Caki2 (cell line): Measurements from ENCODE around the gene DLEC1. TPM values are rescaled to one million over a fixed set of nuclear protein-coding genes. Genes with fewer than 3 reads are reported as not detected.
"Not testable (repeated sequence)": the region's sequence is repeated elsewhere in the genome, so short reads cannot be mapped to it uniquely, and the experiment has no call there.

Experiments used
- DNase-seq: peaks from one replicate; pipeline ENCODE4 v3.0.0-alpha.2; 2015; ENCODE audit warnings: low read depth
- in situ Hi-C: cut with HindIII; loops from 2 replicates; pipeline ENCODE4 v1.10.0; 2016; ENCODE audit warnings: low sequenced_read_pairs, low pct_unique_long_range_greater_than_20kb, mixed read lengths
- total RNA-seq: library from RNA; depleted of rRNA; stranded (reverse); fragments of >200 nt; shearing (Covaris generic); gene quantifications from 2 replicates; pipeline ENCODE4 v1.2.3, GENCODE V29; 2014; ENCODE audit warnings: low replicate concordance

DLEC1 gene
- total RNA-seq, 1 experiment from 2014 or later: not detected

DNA sequence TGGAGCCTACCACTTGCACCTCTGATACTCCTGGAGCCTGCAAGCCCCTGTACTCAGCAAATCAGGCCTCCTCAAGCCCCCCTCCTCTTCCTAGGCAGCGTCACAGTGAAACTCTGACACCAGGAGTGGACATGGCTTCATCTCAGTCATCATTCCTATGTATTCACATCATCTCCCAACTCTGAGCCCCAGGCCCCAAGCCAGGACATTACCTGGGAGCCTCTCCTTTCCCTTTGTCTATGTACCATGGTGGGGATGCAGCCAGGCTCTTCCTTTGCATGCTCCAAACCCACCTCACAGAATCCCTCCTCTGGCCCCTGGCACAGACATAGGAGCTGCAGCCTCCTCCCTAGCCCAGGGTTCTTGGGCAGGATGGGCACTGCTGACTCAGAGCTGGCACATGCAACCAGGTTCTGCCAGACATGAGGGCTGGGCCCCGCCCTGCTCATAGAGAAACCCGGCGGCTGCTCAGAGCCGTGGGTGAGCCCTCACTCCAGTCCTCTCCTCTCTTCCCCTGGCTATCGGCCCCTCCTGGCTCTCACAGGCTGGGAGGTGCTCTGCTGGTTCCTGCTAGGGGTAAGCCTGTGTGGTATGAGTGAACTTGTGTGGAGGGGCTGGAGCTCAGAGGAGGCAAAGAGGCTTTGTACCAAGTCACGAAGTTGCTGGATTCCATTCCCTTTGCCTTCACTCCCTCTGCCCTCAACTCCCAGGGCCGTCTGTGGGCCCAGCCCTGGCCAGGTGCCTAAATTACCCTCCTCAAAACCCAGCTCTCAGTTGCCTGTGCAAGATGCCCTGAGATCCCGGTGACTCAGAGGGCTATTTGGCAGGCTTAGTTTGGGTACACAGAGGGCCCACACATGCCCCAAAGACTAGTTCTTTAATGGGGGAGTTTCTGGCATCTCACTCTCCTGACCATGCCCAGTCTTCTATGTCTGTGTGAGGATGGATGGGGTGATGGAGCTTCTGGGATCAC lies 7.7 kb upstream of the DLEC1 start:
- in situ Hi-C loops: no loop called here
- peak; percentile 35 for DNase-seq

- in situ Hi-C loops: no loop called here
- no peak for DNase-seq
Measured at GRCh38 chr3:38032328-38032865, 6.6 kb upstream of the DLEC1 start.

- in situ Hi-C loops, DNase-seq: not testable (repeated sequence)
Measured at GRCh38 chr3:38033586-38033985, 5.4 kb upstream of the DLEC1 start.

DNA sequence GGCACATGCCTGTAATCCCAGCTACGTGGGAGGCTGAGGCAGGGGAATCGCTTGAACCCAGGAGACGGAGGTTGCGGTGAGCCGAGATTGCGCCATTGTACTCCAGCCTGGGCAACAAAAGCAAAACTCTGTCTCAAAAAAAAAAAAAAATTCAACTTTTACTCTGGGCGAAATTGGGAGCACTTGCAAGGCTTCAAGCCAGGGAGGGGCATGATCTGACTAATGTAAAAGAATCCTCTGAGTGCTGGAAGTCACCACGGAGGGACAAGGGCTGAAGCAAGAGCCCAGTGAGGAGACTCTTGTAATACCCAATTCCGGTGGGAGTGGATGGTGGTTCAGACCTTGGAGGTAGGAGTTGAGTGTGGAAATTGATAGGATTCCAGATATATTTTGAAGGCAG lies 4.7 kb upstream of the DLEC1 start:
- DNase-seq, in situ Hi-C loops: not testable (repeated sequence)

- in situ Hi-C loops: no loop called here
- DNase-seq: no peak
Measured at GRCh38 chr3:38036286-38036685, 2.7 kb upstream of the DLEC1 start.

DNA sequence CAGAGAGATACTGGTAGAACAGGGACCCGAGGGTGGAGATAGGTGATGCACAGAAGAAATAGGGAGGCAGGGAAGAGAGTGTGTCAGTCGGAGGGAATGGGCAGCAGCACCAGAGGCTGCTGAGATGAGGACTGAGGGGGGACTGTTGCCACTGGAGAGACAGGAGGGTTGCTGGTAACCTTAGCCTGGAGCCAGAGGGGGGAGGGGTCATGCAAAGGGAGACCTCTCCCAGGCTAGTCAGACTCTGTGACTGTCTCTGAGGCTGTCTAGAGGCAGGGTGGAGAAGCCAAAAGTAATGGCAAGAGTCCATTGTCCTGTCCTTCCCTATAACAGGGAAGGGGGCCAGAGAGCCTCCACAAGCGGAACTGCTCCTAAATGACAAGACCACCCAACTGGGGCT lies 2.1 kb upstream of the DLEC1 start:
- in situ Hi-C loops: no loop called here
- no peak for DNase-seq

- in situ Hi-C loops: no loop called here
Measured at GRCh38 chr3:38038447-38038911, 529 bp upstream of the DLEC1 start.

DNA sequence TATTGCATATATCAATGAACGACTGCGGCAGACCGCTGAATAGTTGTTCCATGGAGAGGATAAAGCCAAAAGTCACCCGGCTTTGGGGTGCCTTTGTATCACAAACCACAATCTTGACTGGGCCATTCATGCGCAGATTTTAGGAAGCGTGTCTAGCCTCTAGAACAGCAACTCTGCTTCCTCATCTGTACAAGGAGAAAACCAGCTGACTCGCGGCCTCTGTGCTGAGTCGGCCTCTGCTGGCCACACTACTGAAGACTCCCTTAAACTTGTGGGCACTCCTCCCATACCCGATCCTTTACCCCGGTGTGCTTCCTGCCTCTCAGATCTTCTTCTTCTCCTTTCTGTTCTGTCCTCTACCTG lies 872 bp downstream of the DLEC1 start:
- in situ Hi-C loops: no loop called here
- no peak for DNase-seq

More at GRCh38 chr3:38038447-38038911, 529 bp upstream of the DLEC1 start:
- no peak for DNase-seq

DNA sequence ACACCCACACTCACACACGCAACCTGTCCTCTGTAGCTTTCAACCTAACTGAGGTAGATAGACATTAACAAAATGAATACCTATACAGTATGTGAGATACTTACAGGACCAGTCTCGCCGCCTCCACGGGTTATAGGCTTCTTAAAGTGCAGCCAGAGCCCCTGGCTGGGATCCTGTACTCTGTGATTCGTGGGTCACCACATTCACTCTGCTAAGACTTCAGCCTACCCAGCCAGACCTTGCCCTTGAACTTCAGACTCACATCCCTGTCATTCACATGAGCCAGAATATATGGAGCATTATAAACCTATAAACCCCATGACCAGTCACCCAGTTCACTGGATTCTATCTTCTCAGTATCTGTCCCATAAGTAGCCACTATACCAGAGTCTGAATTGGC lies 1.4 kb downstream of the DLEC1 start:
- no peak for DNase-seq
- in situ Hi-C loops: no loop called here

DNA sequence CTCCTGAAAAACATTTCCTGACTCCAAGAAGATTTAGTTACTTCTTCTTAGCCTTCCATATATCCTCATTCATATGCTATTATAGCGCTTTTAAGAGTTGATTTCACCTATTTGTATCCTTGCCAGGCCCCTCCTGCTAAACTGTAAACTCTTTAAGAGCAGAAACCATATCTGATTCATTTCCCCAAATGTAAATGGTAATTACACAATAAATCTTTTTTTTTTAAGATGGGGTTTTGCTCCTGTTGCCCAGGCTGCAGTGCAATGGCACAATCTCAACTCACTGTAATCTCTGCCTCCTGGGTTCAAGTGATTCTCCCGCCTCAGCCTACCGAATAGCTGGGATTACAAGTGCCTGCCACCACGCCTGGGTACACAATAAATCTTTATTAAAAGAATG lies 4.5 kb downstream of the DLEC1 start:
- in situ Hi-C loops: no loop called here

GRCh38 chr3:38046027-38046426 lies 7.0 kb downstream of the DLEC1 start:
- no peak for DNase-seq
- in situ Hi-C loops: no loop called here

More for the DNA sequence above, 4.5 kb downstream of the DLEC1 start:
- DNase-seq: no peak

- DNase-seq: no peak
- in situ Hi-C loops: no loop called here
Measured at GRCh38 chr3:38046821-38047220, 7.8 kb downstream of the DLEC1 start.

DNA sequence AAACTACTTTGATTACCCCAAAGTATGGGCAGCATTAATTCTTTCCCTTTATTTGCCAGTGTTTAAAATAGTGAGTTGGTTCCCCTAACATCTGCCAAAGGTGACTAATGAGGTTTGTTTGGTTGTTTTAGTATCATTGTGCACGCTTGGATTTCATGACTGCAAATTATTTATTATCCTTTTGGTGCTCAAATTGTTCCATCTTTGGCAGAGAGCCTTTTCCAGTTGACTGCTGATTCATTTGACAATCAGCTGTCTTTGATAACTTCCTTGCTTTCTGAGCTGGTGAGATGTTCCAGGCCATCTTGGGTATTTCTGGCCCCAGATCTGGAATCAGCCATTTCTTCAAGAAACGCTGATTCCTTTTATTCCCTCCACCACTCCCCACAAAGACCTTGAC lies 8.9 kb downstream of the DLEC1 start:
- no peak for DNase-seq
- in situ Hi-C loops: no loop called here

- in situ Hi-C loops: no loop called here
- no peak for DNase-seq
Measured at GRCh38 chr3:38049358-38050126, 10.5 kb downstream of the DLEC1 start.

DNA sequence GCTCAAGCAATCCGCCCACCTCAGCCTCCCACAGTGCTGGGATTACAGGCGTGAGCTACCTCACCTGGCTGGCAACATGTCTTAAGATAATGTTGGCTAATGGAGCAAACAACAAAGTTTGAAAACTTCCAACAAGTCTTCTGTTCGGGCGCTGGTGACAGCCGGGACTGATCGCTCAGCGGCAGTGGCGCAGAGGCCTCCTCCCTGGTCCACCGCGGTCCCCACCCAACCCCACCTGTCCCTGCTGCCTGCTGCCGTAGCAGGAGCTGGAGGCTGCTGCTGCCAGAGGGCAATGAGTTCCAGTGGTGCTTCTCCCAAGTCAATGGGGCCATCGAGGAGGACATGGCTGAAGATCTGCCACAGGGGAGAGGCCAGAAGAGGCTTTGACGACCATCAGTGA lies 12.1 kb downstream of the DLEC1 start:
- in situ Hi-C loops: no loop called here
- no peak for DNase-seq

DNA sequence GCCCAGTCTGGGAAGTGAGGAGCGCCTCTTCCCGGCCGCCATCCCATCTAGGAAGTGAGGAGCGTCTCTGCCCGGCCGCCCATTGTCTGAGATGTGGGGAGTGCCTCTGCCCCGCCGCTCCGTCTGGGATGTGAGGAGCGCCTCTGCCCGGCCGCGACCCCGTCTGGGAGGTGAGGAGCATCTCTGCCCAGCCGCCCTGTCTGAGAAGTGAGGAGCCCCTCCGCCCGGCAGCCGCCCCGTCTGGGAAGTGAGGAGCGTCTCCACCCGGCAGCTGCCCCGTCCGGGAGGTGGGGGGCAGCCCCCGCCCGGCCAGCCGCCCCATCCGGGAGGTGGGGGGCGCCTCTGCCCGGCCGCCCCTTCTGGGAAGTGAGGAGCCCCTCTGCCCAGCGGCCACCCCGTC lies 14.3 kb downstream of the DLEC1 start:
- in situ Hi-C loops, DNase-seq: not testable (repeated sequence)

DNA sequence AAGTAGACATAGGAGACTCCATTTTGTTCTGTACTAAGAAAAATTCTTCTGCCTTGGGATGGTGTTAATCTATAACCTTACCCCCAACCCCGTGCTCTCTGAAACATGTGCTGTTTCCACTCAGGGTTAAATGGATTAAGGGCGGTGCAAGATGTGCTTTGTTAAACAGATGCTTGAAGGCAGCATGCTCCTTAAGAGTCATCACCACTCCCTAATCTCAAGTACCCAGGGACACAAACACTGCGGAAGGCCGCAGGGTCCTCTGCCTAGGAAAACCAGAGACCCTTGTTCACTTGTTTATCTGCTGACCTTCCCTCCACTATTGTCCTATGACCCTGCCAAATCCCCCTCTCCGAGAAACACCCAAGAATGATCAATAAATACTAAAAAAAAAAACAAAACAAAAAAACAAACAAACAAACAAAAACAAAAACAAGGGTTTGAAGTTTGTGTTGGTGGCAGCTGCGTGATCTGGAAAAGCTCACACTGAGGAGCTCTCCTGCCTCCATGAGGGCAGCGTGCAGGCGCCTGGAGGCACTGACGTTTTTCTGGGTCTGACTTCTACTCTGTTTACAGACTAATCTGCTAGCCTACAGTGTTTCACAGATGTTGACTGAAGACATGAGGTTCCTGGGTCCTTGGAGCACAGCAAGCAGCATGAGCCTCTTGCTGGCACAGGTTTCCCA lies 14.9 kb downstream of the DLEC1 start:
- DNase-seq, in situ Hi-C loops: not testable (repeated sequence)

DNA sequence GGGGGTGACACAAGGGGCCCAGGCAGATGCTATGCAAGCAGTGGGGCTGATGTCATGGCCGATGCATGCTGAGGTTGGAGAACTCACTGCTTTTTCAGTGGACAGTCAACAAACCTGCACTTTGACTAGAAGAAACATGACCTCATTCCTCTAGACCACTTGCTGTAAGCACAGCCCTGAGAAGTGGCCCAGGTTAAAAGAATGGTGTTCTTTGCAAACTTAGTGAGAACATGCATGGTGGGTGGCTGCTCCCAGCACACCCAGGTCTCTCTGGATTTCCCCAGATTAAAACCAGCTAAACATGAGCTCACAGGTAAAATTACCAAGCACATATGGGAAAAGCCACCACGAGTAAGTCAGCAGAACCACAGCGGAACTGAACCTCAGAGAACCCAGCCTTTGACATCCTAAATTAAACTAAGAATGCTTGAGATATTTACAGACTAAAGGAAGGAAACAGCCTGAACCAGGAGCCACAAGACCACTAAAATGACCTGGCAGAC lies 15.5 kb downstream of the DLEC1 start:
- in situ Hi-C loops: no loop called here
- DNase-seq: no peak
